ENCODE results near the gene CCSER1. TPM values are rescaled to one million over a fixed set of nuclear protein-coding genes. Genes with fewer than 3 reads are reported as not detected.

Gene CCSER1
- total RNA-seq, 4 donors from 2014 or later = 13.3 to 54.6 (median 34.0) TPM

GRCh38 chr4:90328558-90328957, 201.4 kb downstream of the CCSER1 start:
- Histone ChIP-seq H3K9me3 (no peaks in the 10 kb centered on the region), H3K27me3 (no peaks in the 10 kb centered on the region), H3K27ac (no peak overlapping the region), H3K4me1 (peaks cover 0 to 4% (median 0%) of the 10 kb centered on the region in 4 donors), H3K4me3 (no peak overlapping the region), H3K36me3 (no peaks in the 10 kb centered on the region)
- DNase-seq = peak; percentile 33
- in situ Hi-C loops (cut with MboI; ENCODE audit: low pct_ligation_motif_present in 1 of 4, low pct_unique_long_range_greater_than_20kb in 1 of 4, low sequenced_read_pairs in 3 of 4) (no loop called here), intact Hi-C loops (cut with DNase I; ENCODE audit: low total_unique reads) (no loop called here)
- WGBS, 2 donors (ENCODE audit: low coverage in 1 of 2) = 13 to 36% methylated on average over 2 of the region's 2 CpGs
- TF ChIP-seq EP300 (IDR thresholded peaks at IDR 0.05; ENCODE audit: low read depth) (no peak), CTCF (IDR thresholded peaks at IDR 0.05) (no peak), POLR2AphosphoS5 (IDR thresholded peaks at IDR 0.05) (no peak), POLR2A (IDR thresholded peaks at IDR 0.05) (no peak)

GRCh38 chr4:90330546-90330945, 203.4 kb downstream of the CCSER1 start:
- no peaks in the 10 kb centered on the region for H3K9me3 ChIP-seq
- DNase-seq = no peak
- H3K4me3 ChIP-seq = no peak overlapping the region
- H3K27me3 ChIP-seq = no peaks in the 10 kb centered on the region
- in situ Hi-C loops (cut with MboI; ENCODE audit: low pct_ligation_motif_present in 1 of 4, low pct_unique_long_range_greater_than_20kb in 1 of 4, low sequenced_read_pairs in 3 of 4) (no loop called here), intact Hi-C loops (cut with DNase I; ENCODE audit: low total_unique reads) (no loop called here)
- WGBS, 2 donors (ENCODE audit: low coverage in 1 of 2) = 83 to 92% methylated on average over 3 of the region's 3 CpGs
- H3K27ac ChIP-seq = no peak overlapping the region
- TF ChIP-seq POLR2AphosphoS5 (IDR thresholded peaks at IDR 0.05) (no peak), POLR2A (IDR thresholded peaks at IDR 0.05) (no peak), EP300 (IDR thresholded peaks at IDR 0.05; ENCODE audit: low read depth) (no peak), CTCF (IDR thresholded peaks at IDR 0.05) (no peak)
- peaks cover 0 to 4% (median 0%) of the 10 kb centered on the region in 4 donors for H3K4me1 ChIP-seq
- H3K36me3 ChIP-seq = no peaks in the 10 kb centered on the region

- in situ Hi-C loops (cut with MboI; ENCODE audit: low pct_ligation_motif_present in 1 of 4, low pct_unique_long_range_greater_than_20kb in 1 of 4, low sequenced_read_pairs in 3 of 4) = no loop called here
- 75 to 80% methylated on average over 3 of the region's 3 CpGs for whole genome bisulfite sequencing, 2 donors (ENCODE audit: low coverage in 1 of 2)
- no peaks in the 10 kb centered on the region for H3K36me3 ChIP-seq
- H3K4me1 ChIP-seq = no peaks in the 10 kb centered on the region
- no peak for DNase-seq
- no peak overlapping the region for H3K4me3 ChIP-seq
- no peaks in the 10 kb centered on the region for H3K27me3 ChIP-seq
- no peak overlapping the region for H3K27ac ChIP-seq
- intact Hi-C loops (cut with DNase I; ENCODE audit: low total_unique reads) = no loop called here
- H3K9me3 ChIP-seq = no peaks in the 10 kb centered on the region
- no peak for TF ChIP-seq CTCF (IDR thresholded peaks at IDR 0.05)
- no peak for TF ChIP-seq EP300 (IDR thresholded peaks at IDR 0.05; ENCODE audit: low read depth)
These were observed 218.5 kb downstream of the CCSER1 start for GRCh38 chr4:90345549-90346215.

- Histone ChIP-seq H3K27me3 (no peaks in the 10 kb centered on the region), H3K4me3 (no peak overlapping the region), H3K36me3 (no peaks in the 10 kb centered on the region), H3K9me3 (no peaks in the 10 kb centered on the region), H3K4me1 (no peaks in the 10 kb centered on the region), H3K27ac (no peak overlapping the region)
- intact Hi-C loops (cut with DNase I; ENCODE audit: low total_unique reads) = no loop called here
- no peak for TF ChIP-seq EP300 (IDR thresholded peaks at IDR 0.05; ENCODE audit: low read depth)
- no peak for TF ChIP-seq POLR2AphosphoS5 (IDR thresholded peaks at IDR 0.05)
- no peak for TF ChIP-seq CTCF (IDR thresholded peaks at IDR 0.05)
- TF ChIP-seq POLR2A (IDR thresholded peaks at IDR 0.05) = no peak
- in situ Hi-C loops (cut with MboI; ENCODE audit: low pct_ligation_motif_present in 1 of 4, low pct_unique_long_range_greater_than_20kb in 1 of 4, low sequenced_read_pairs in 3 of 4) = no loop called here
- WGBS, 2 donors (ENCODE audit: low coverage in 1 of 2) = 50 to 56% methylated on average over 2 of the region's 2 CpGs
- DNase-seq = no peak
These were observed 222.4 kb downstream of the CCSER1 start for GRCh38 chr4:90349636-90350035.
